Neural cell (in vitro differentiated cells): ENCODE results near the gene TSEN54. TPM values are rescaled to one million over a fixed set of nuclear protein-coding genes. Genes with fewer than 3 reads are reported as not detected.

Experiments
- H2AFZ ChIP-seq: fragments of 200-600, 300-800 bp; sonication (generic), shearing (Covaris generic); 2 replicates; pipeline ENCODE4 v1.6.0; 2014; ENCODE audit warnings: low read depth, mild to moderate bottlenecking, antibody characterized with exemption, low read length, moderate library complexity
- H3F3A ChIP-seq: fragments of 200-600 bp; shearing (Covaris generic); 2 replicates; pipeline ENCODE4 v1.6.1; 2016; ENCODE audit warnings: mild to moderate bottlenecking, moderate library complexity, mixed read lengths, antibody characterized with exemption, low read length; ENCODE audit not compliant: insufficient read depth, poor library complexity, severe bottlenecking
- H3K27ac ChIP-seq: fragments of 200-600, 300-800 bp; sonication (generic), shearing (Covaris generic); 2 replicates; pipeline ENCODE4 v1.5.1; 2014; ENCODE audit warnings: mild to moderate bottlenecking, low read length, moderate library complexity
- H3K27me3 ChIP-seq: fragments of 300-800, 200-600 bp; sonication (generic), shearing (Covaris generic); 2 replicates; pipeline ENCODE4 v1.6.0; 2014; ENCODE audit warnings: mild to moderate bottlenecking, low read depth, low read length, moderate library complexity; ENCODE audit not compliant: insufficient read depth
- H3K36me3 ChIP-seq: fragments of 300-800, 200-600 bp; sonication (generic), shearing (Covaris generic); 2 replicates; pipeline ENCODE4 v1.5.1; 2014; ENCODE audit warnings: mild to moderate bottlenecking, antibody characterized with exemption, low read length, moderate library complexity; ENCODE audit not compliant: insufficient read depth
- H3K4me2 ChIP-seq: fragments of 300-800, 200-600 bp; sonication (generic), shearing (Covaris generic); 2 replicates; pipeline ENCODE4 v1.6.0; 2014; ENCODE audit warnings: mild to moderate bottlenecking, low read length
- H3K4me3 ChIP-seq: fragments of 300-800, 200-600 bp; sonication (generic), shearing (Covaris generic); 2 replicates; pipeline ENCODE4 v1.5.1; 2014; ENCODE audit warnings: mild to moderate bottlenecking, low read length, moderate library complexity
- H3K79me2 ChIP-seq: fragments of 200-600 bp; shearing (Covaris generic); replicated peaks from 2 replicates; pipeline ENCODE4 v1.6.0; 2014; ENCODE audit warnings: mild to moderate bottlenecking, low read length, moderate library complexity; ENCODE audit not compliant: insufficient read depth
- H3K9ac ChIP-seq: fragments of 300-800, 200-600 bp; sonication (generic), shearing (Covaris generic); 2 replicates; pipeline ENCODE4 v1.6.1; 2016; ENCODE audit warnings: mild to moderate bottlenecking, low read length, mixed read lengths
- H3K9me2 ChIP-seq: fragments of 200-600 bp; shearing (Covaris generic); 2 replicates; pipeline ENCODE4 v1.6.1; 2016; ENCODE audit warnings: mild to moderate bottlenecking, low read length, mixed read lengths; ENCODE audit not compliant: insufficient read depth
- H3K9me3 ChIP-seq: fragments of 200-600, 300-800 bp; sonication (generic), shearing (Covaris generic); 2 replicates; pipeline ENCODE4 v1.6.1; 2016; ENCODE audit warnings: mild to moderate bottlenecking, mixed run types, low read length, moderate library complexity, mixed read lengths
- H4K20me1 ChIP-seq: fragments of 200-600 bp; shearing (Covaris generic); 2 replicates; pipeline ENCODE4 v1.6.1; 2016; ENCODE audit warnings: mild to moderate bottlenecking, mixed run types; ENCODE audit not compliant: insufficient read depth
- CTCF ChIP-seq: fragments of 450-650 bp; IDR thresholded peaks from 2 replicates; pipeline ENCODE4 v1.5.1; 2014; ENCODE audit warnings: antibody characterized with exemption, mild to moderate bottlenecking, moderate library complexity; ENCODE audit not compliant: poor library complexity, severe bottlenecking
- EP300 ChIP-seq: fragments of 450-650 bp; conservative IDR thresholded peaks from 2 replicates; pipeline ENCODE4 v1.6.1; 2014; ENCODE audit warnings: antibody characterized with exemption, mild to moderate bottlenecking, moderate library complexity; ENCODE audit not compliant: poor library complexity, severe bottlenecking
- EZH2 ChIP-seq: fragments of 200-600, 300-800 bp; shearing (Covaris generic), sonication (generic); IDR thresholded peaks from 2 replicates; pipeline ENCODE4 v1.6.1; 2014; ENCODE audit warnings: antibody characterized with exemption, low read length, borderline replicate concordance, mild to moderate bottlenecking; ENCODE audit not compliant: insufficient read depth, poor library complexity, severe bottlenecking
- MXI1 ChIP-seq: fragments of 450-650 bp; conservative IDR thresholded peaks from 2 replicates; pipeline ENCODE4 v1.6.1; 2014; ENCODE audit warnings: antibody characterized with exemption, mild to moderate bottlenecking; ENCODE audit not compliant: poor library complexity, severe bottlenecking
- POLR2AphosphoS5 ChIP-seq: IDR thresholded peaks from 2 replicates; pipeline ENCODE4 v1.6.1; 2012
- RAD21 ChIP-seq: fragments of 450-650 bp; conservative IDR thresholded peaks from 2 replicates; pipeline ENCODE4 v1.6.1; 2014; ENCODE audit warnings: antibody characterized with exemption, mild to moderate bottlenecking, moderate library complexity
- REST ChIP-seq: IDR thresholded peaks from 2 replicates; pipeline ENCODE4 v1.6.1; 2012; ENCODE audit warnings: borderline replicate concordance
- SMC3 ChIP-seq: fragments of 450-650 bp; conservative IDR thresholded peaks from 2 replicates; pipeline ENCODE4 v1.6.1; 2014; ENCODE audit warnings: antibody characterized with exemption, mild to moderate bottlenecking, moderate library complexity; ENCODE audit not compliant: poor library complexity
- TAF1 ChIP-seq: IDR thresholded peaks from 2 replicates; pipeline ENCODE4 v1.6.1; 2012; ENCODE audit warnings: low read depth
- polyA plus RNA-seq: library from polyadenylated mRNA; depleted of rRNA; stranded (reverse); fragments of >200 nt; gene quantifications from 2 replicates; pipeline ENCODE4 v1.2.3, GENCODE V29; 2014

Gene TSEN54
- polyA plus RNA-seq, 1 donor from 2014 or later: 32.2 TPM

- Histone ChIP-seq H3K79me2 (no peaks in the 10 kb centered on the region), H3F3A (no peaks in the 10 kb centered on the region), H3K4me3 (no peak overlapping the region), H3K9me3 (no peaks in the 10 kb centered on the region), H3K4me2 (no peak overlapping the region), H3K36me3 (no peaks in the 10 kb centered on the region), H3K27me3 (no peaks in the 10 kb centered on the region), H2AFZ (no peak overlapping the region), H4K20me1 (no peaks in the 10 kb centered on the region), H3K9ac (no peak overlapping the region), H3K9me2 (no peaks in the 10 kb centered on the region), H3K27ac (no peak overlapping the region)
- TF ChIP-seq CTCF: no peak
- TF ChIP-seq REST: no peak
- TF ChIP-seq TAF1: no peak
- TF ChIP-seq MXI1: no peak
- no peak for TF ChIP-seq SMC3
- TF ChIP-seq EZH2: no peak
Measured at GRCh38 chr17:75542728-75543336, 26.5 kb downstream of the TSEN54 start.

GRCh38 chr17:75544250-75544649 is 27.9 kb downstream of the TSEN54 start:
- Histone ChIP-seq H3K27ac (no peak overlapping the region), H3K9me3 (no peaks in the 10 kb centered on the region), H3K79me2 (no peaks in the 10 kb centered on the region), H3K4me2 (no peak overlapping the region), H4K20me1 (no peaks in the 10 kb centered on the region), H3K4me3 (no peak overlapping the region), H3K27me3 (no peaks in the 10 kb centered on the region), H2AFZ (no peak overlapping the region), H3K9me2 (no peaks in the 10 kb centered on the region), H3K9ac (no peak overlapping the region), H3F3A (no peaks in the 10 kb centered on the region), H3K36me3 (no peaks in the 10 kb centered on the region)
- no peak for TF ChIP-seq POLR2AphosphoS5
- no peak for TF ChIP-seq EZH2

GRCh38 chr17:75546181-75546580 is 29.9 kb downstream of the TSEN54 start:
- H3K9ac ChIP-seq: no peak overlapping the region
- no peaks in the 10 kb centered on the region for H3K27me3 ChIP-seq
- no peaks in the 10 kb centered on the region for H3K9me2 ChIP-seq
- TF ChIP-seq EP300 (no peak), EZH2 (no peak), REST (no peak), CTCF (no peak), POLR2AphosphoS5 (no peak), RAD21 (no peak), MXI1 (no peak), SMC3 (no peak), TAF1 (no peak)
- H3K27ac ChIP-seq: no peak overlapping the region
- no peak overlapping the region for H3K4me3 ChIP-seq
- no peaks in the 10 kb centered on the region for H3F3A ChIP-seq
- H3K4me2 ChIP-seq: no peak overlapping the region
- H3K36me3 ChIP-seq: no peaks in the 10 kb centered on the region
- no peaks in the 10 kb centered on the region for H4K20me1 ChIP-seq
- no peak overlapping the region for H2AFZ ChIP-seq
- no peaks in the 10 kb centered on the region for H3K9me3 ChIP-seq
- no peaks in the 10 kb centered on the region for H3K79me2 ChIP-seq
